Sigmoid colon (tissue), 7 donors: ENCODE measurements around the gene P3H2. TPM values are rescaled to one million over a fixed set of nuclear protein-coding genes. Genes with fewer than 3 reads are reported as not detected.
A peak's percentile ranks its signal among the peaks of the same experiment; 100 is the strongest.

Experiments
- DNase-seq: peaks from one replicate; pipeline ENCODE4 v3.0.0-alpha.2; 2019
- H3K27ac ChIP-seq, 4 donors: fragments of 200-600 bp; sonication (generic); one replicate each; pipeline ENCODE4 v1.5.1; 2016 to 2019; ENCODE audit warnings: mild to moderate bottlenecking in 1 of 4
- H3K27me3 ChIP-seq, 3 donors: fragments of 200-600 bp; sonication (generic); one replicate each; pipeline ENCODE4 v1.5.1; 2019; ENCODE audit warnings: mild to moderate bottlenecking in 1 of 3
- H3K36me3 ChIP-seq, 4 donors: fragments of 200-600 bp; sonication (generic); one replicate each; pipeline ENCODE4 v1.5.1; 2016 to 2019
- H3K4me1 ChIP-seq, 4 donors: fragments of 200-600 bp; sonication (generic); one replicate each; pipeline ENCODE4 v1.5.1; 2017 to 2019
- H3K4me3 ChIP-seq, 4 donors: fragments of 200-600 bp; sonication (generic); one replicate each; pipeline ENCODE4 v1.5.1; 2017 to 2019; ENCODE audit warnings: mild to moderate bottlenecking in 2 of 4, moderate library complexity in 1 of 4
- H3K9me3 ChIP-seq, 4 donors: fragments of 200-600 bp in 3 of 4; sonication (generic) in 3 of 4; one replicate each; pipeline versions ENCODE4 v1.5.1 to v1.6.1; 2013 to 2019
- CTCF ChIP-seq, 4 experiments: fragments of 450-650 bp in 3 of 4; fragments of 200-600 bp in 1 of 4; IDR thresholded peaks; one replicate each; pipeline ENCODE4 v1.5.1; 2016 to 2019; ENCODE audit warnings: antibody characterized with exemption in 4 of 4, mild to moderate bottlenecking in 3 of 4, moderate library complexity in 2 of 4
- EP300 ChIP-seq, 4 donors: sonication (generic); formaldehyde crosslinking; IDR thresholded peaks; one replicate each; pipeline ENCODE4 v1.6.1; 2017; ENCODE audit warnings: antibody characterized with exemption in 4 of 4
- POLR2A ChIP-seq, 2 donors: fragments of 450-650 bp; IDR thresholded peaks; one replicate each; pipeline ENCODE4 v1.6.1; 2016; ENCODE audit warnings: antibody characterized with exemption in 2 of 2, mild to moderate bottlenecking in 2 of 2, moderate library complexity in 2 of 2
- POLR2AphosphoS5 ChIP-seq, 4 donors: sonication (generic); formaldehyde crosslinking; IDR thresholded peaks; one replicate each; pipeline ENCODE4 v1.6.1; 2017; ENCODE audit warnings: antibody characterized with exemption in 4 of 4
- WGBS, 2 donors: extraction: QIAGEN DNeasy Blood & Tissue Kit; methylation state at CpG; one replicate each; pipeline ENCODE4 v1.1.7; 2013; 5-methylcytosine and 5-hydroxymethylcytosine counted together
- intact Hi-C: fragments of 100-400 bp; cut with DNase I; formaldehyde crosslinking; loops from one replicate; pipeline ENCODE4 v1.15.1; 2023
- polyA plus RNA-seq, 3 donors: library from polyadenylated mRNA; stranded (reverse); fragments of 200-250 nt; gene quantifications; one replicate each; pipeline ENCODE4 v1.2.3, GENCODE V29; 2013
- total RNA-seq, 4 donors: library from RNA; depleted of rRNA; stranded (reverse); fragments of >200 nt; gene quantifications; one replicate each; pipeline ENCODE4 v1.1.0, GENCODE V29; 2016
- donor health status: healthy with polysubstance abuse.
- donor health status: Bipolar disorder and iron deficiency.
- donor health status: healthy.

Gene P3H2
- total and polyA plus RNA-seq, 7 donors, result 1.8 to 41.7 (median 29.6) TPM

DNA sequence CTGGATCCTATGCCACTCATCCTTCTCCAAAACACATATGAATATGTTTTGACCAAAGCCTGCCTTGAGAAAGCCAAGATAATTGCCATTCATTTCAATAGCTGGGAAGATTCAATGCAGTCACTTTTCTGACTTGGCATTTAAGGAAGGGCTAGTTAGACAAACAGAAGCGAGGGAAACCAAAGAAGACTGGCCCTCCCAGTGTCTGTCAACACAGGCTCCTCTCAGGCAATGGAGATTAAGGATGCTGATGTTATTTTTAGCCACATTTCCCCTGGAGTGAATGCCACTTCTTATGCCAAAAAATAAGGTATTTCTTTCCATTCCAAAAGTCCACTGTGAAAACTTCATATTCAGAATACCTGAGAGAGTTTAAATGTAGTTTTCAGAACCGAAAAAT, 101.7 kb downstream of the P3H2 start:
- TF ChIP-seq EP300 (IDR thresholded peaks at IDR 0.05) (no peak), CTCF (IDR thresholded peaks at IDR 0.05) (no peak), POLR2A (IDR thresholded peaks at IDR 0.05) (no peak), POLR2AphosphoS5 (IDR thresholded peaks at IDR 0.05) (no peak)
- Histone ChIP-seq H3K4me3 (no peak overlapping the region), H3K4me1 (peaks cover 0 to 27% (median 9%) of the 10 kb centered on the region in 4 donors), H3K9me3 (no peaks in the 10 kb centered on the region), H3K27me3 (no peaks in the 10 kb centered on the region), H3K36me3 (no peaks in the 10 kb centered on the region), H3K27ac (no peak overlapping the region)
- intact Hi-C loops, result loop anchor here (5.0 kb wide), 2 partner anchors 52 to 103 kb away; partner anchors contain the start of gene P3H2
- DNase-seq, result no peak
- WGBS, 2 donors, result 81 to 90% methylated on average over 2 of the region's 2 CpGs

GRCh38 chr3:190018460-190018859, 102.2 kb downstream of the P3H2 start:
- DNase-seq, result no peak
- Histone ChIP-seq H3K4me3 (no peak overlapping the region), H3K9me3 (no peaks in the 10 kb centered on the region), H3K36me3 (no peaks in the 10 kb centered on the region), H3K27ac (no peak overlapping the region), H3K27me3 (no peaks in the 10 kb centered on the region), H3K4me1 (peaks cover 0 to 27% (median 9%) of the 10 kb centered on the region in 4 donors)
- no peak for TF ChIP-seq POLR2AphosphoS5 (IDR thresholded peaks at IDR 0.05)
- no peak for TF ChIP-seq POLR2A (IDR thresholded peaks at IDR 0.05)
- no peak for TF ChIP-seq CTCF (IDR thresholded peaks at IDR 0.05)
- TF ChIP-seq EP300 (IDR thresholded peaks at IDR 0.05), result no peak
- intact Hi-C loops, result loop anchor here (5.0 kb wide), 2 partner anchors 51 to 104 kb away; partner anchors contain the start of gene P3H2
- 98 to 99% methylated on average over 1 of the region's 1 CpG for WGBS, 2 donors

DNA sequence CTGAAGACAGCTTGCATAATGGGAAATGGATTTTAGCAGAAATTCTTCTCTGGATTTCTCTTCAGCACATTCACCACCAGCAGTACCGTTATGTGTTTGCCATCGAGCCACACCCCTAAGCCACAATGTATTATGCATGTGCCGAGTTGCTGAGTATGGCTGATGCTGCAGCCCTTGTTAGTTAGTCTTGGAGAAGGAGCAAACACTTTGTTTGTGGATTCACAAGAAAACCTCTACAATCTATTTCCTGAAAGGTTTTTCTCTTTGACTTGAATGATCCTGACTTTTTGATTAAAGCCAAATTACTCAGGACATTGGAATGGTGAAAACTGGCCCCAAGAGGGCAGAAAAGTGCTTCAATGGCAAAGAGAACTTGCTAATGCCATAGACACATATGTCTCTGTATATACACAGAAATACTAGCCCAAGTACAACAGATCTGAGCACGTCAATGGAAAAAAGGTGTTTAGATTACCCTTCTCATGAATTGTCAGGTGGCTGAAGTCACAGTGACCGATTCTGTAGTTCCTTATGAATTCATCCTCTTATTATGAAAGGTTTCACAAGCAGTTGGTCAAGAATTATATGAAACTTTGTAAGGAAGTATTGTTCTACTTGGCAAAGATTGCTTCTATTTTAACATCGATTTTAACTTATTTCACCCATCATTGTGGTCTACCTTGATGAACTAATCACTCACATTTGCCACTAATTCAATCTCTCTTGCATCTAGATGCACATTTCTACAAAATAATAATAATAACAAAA, 103.0 kb downstream of the P3H2 start:
- H3K4me1 ChIP-seq, result peaks cover 0 to 32% (median 10%) of the 10 kb centered on the region in 4 donors
- 17 to 54% methylated on average over 6 of the region's 6 CpGs for WGBS, 2 donors
- TF ChIP-seq POLR2A (IDR thresholded peaks at IDR 0.05), result no peak
- no peak for TF ChIP-seq POLR2AphosphoS5 (IDR thresholded peaks at IDR 0.05)
- TF ChIP-seq CTCF (IDR thresholded peaks at IDR 0.05), result peak in 1 of 4 experiments; percentile 35
- H3K27me3 ChIP-seq, result no peaks in the 10 kb centered on the region
- intact Hi-C loops, result loop anchor here (5.0 kb wide), 2 partner anchors 50 to 105 kb away; partner anchors contain the start of gene P3H2
- no peak overlapping the region for H3K4me3 ChIP-seq
- DNase-seq, result no peak
- no peaks in the 10 kb centered on the region for H3K9me3 ChIP-seq
- no peaks in the 10 kb centered on the region for H3K36me3 ChIP-seq
- no peak overlapping the region for H3K27ac ChIP-seq

GRCh38 chr3:190016966-190017365, 103.7 kb downstream of the P3H2 start:
- TF ChIP-seq POLR2A (IDR thresholded peaks at IDR 0.05), result no peak
- TF ChIP-seq EP300 (IDR thresholded peaks at IDR 0.05), result no peak
- no peak for TF ChIP-seq POLR2AphosphoS5 (IDR thresholded peaks at IDR 0.05)
- TF ChIP-seq CTCF (IDR thresholded peaks at IDR 0.05), result no peak
- H3K9me3 ChIP-seq, result no peaks in the 10 kb centered on the region
- intact Hi-C loops, result loop anchor here (5.0 kb wide), 2 partner anchors 50 to 105 kb away; partner anchors contain the start of gene P3H2

More at GRCh38 chr3:190016966-190017365, 103.7 kb downstream of the P3H2 start:
- Histone ChIP-seq H3K27me3 (no peaks in the 10 kb centered on the region), H3K36me3 (no peaks in the 10 kb centered on the region), H3K4me1 (peaks cover 0 to 37% (median 13%) of the 10 kb centered on the region in 4 donors), H3K27ac (no peak overlapping the region), H3K4me3 (no peak overlapping the region)
- DNase-seq, result no peak
